AG09309 (cell line): ENCODE results near the gene RSPH1.

Experiments
- DNase-seq: peaks from one replicate; pipeline ENCODE4 v3.0.0-alpha.2; 2010; ENCODE audit warnings: low read depth
- H3K4me3 ChIP-seq: 2 replicates; pipeline ENCODE4 v1.5.1; 2011; ENCODE audit warnings: mild to moderate bottlenecking, low read depth, low read length, moderate library complexity; ENCODE audit not compliant: control insufficient read depth
- TF ChIP-seq, protein P1 (sequence below): IDR thresholded peaks from 2 replicates; pipeline ENCODE4 v1.5.1; 2011; ENCODE audit warnings: mild to moderate bottlenecking, low read depth, low read length, inconsistent platforms; ENCODE audit not compliant: insufficient read depth, control insufficient read depth; ENCODE audit errors: missing control alignments

The RSPH1 gene

DNA sequence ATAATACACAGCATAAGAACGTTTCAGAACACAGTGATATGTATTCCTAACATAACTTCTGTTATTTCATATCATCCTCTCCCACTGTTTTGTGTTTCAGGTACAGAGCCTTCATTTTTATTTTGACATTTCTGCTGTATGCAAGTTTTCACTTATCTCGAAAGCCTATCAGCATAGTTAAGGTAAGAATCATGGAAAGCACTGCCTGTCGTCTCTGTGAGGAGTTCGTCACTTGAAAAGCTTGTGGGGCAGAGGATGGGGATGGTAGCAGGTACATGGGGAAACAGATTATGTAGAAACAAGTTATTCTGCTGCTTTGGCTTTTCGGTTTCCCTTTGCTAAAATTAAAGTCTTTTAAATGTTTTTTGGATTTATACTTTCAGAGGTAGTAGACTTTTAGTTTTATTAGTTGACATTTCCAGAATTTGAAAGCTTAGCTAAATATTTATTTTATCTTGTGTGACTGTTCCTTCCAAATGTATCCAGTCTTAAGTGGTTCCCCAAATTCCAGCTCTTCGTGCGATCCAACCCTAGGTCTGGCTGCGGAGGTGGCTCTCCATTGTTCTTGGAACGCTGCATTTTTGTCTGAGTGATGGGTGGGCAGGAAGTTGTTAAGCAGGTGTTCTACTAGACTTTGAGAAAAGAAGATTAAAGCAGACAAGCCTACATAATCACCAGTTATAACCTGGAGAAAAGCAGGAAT is 29.8 kb upstream of the RSPH1 start:
- TF ChIP-seq, protein P1, sequence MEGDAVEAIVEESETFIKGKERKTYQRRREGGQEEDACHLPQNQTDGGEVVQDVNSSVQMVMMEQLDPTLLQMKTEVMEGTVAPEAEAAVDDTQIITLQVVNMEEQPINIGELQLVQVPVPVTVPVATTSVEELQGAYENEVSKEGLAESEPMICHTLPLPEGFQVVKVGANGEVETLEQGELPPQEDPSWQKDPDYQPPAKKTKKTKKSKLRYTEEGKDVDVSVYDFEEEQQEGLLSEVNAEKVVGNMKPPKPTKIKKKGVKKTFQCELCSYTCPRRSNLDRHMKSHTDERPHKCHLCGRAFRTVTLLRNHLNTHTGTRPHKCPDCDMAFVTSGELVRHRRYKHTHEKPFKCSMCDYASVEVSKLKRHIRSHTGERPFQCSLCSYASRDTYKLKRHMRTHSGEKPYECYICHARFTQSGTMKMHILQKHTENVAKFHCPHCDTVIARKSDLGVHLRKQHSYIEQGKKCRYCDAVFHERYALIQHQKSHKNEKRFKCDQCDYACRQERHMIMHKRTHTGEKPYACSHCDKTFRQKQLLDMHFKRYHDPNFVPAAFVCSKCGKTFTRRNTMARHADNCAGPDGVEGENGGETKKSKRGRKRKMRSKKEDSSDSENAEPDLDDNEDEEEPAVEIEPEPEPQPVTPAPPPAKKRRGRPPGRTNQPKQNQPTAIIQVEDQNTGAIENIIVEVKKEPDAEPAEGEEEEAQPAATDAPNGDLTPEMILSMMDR, result no peak
- no peak overlapping the region for H3K4me3 ChIP-seq
- no peak for DNase-seq

DNA sequence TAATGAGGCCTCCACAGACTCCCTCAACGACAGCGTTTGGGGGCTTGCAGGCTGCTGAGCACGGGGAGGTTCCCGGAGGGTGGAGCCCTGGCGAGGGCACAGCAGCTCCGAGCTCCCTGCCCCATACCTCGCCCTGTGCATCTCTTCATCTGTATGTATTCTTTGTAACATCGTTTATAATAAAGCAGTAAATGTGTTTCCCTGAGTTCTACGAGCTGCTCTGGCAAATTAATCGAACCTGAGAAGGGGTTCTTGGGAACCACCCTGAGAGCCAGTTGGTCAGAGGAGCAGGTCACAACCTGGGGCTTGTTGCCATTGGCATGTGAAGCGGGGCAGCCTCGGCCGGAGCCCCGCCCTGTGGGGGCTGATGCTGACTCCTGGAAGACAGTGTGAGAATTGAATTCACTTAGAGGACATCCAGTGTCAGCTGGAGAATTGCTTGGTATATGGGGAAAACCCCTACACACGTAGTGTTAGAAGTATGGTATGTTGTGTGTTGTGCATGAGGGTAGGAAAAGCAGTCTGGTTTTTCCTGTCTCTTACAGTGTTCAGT is 29.1 kb upstream of the RSPH1 start:
- TF ChIP-seq, protein P1, result no peak
- H3K4me3 ChIP-seq, result no peak overlapping the region
- no peak for DNase-seq

DNA sequence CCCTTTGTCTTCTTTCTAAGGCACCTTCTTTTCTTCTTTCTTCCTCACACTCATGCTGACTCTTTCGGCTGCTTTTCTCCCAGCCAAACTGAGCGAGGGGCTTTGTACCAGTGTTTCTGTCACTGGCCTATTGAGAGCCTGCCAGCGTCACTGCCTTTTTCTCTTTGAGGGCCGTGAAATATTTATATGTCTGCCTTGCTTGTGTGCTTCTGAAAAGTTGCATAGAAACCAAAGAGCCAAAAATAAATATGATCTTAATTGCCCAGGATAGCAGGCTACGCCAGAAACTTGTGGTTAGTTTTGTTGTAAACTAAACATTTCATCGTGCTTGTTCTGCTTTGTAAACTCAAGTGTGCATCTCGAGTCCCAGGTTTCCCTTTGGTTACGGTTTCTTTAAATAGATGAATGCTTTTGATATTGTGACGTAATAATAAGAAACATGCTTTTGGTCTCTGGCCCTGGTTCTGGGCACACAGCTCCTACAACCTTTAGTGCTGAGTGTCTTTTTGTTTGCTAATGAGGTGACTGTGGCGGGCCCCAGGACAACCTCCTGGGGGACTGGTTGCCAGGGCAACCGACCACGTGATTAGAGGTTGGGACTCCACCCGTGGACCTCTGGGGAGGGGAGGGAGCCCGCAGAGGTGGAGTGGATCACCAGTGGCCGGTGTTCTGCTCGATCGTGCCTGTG is 28.5 kb upstream of the RSPH1 start:
- TF ChIP-seq, protein P1, result no peak

DNA sequence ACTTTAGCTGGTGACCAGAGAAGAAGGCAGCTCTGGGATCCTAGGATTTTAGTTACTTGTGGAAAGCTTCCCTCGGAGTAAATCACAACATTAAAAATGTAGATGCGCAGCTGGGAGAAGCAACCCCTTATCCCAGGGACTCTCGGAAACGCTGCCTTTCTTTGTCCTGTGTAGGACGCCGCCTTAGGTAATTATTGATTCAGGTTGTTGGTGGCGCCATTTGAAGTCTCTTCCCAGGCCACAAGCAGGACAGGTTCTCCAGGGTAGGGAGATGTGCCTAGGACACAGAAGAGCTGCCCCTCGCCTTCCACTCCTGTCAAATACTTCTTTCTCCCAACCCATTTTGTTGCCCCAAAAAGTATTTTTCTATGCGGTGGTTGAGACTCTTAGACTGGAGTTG is 27.9 kb upstream of the RSPH1 start:
- no peak for DNase-seq
- no peak overlapping the region for H3K4me3 ChIP-seq
- TF ChIP-seq, protein P1, result no peak

More for the DNA sequence above, 28.5 kb upstream of the RSPH1 start:
- no peak overlapping the region for H3K4me3 ChIP-seq
- DNase-seq, result peak; percentile 10

DNA sequence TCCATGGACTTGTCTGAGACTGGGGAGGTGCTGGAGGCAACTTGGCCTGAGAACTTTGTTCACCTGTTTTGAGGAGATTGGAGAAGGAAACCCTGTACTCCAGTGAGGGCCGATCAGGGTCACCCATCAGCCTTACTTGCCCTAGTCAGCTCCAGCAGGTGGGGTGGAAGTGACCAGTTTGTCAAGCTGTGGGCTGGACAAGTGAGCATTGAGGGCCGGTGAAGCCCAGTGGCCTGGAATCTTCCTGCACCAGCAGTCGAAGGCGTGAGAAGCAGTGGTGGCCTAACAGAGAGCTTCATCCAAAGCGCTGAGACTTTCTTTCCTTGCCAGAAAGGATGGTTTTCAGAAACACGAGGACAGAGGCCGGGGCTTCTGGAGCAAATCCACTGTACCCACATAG is 27.2 kb upstream of the RSPH1 start:
- TF ChIP-seq, protein P1, result no peak
- no peak for DNase-seq
- H3K4me3 ChIP-seq, result no peak overlapping the region

DNA sequence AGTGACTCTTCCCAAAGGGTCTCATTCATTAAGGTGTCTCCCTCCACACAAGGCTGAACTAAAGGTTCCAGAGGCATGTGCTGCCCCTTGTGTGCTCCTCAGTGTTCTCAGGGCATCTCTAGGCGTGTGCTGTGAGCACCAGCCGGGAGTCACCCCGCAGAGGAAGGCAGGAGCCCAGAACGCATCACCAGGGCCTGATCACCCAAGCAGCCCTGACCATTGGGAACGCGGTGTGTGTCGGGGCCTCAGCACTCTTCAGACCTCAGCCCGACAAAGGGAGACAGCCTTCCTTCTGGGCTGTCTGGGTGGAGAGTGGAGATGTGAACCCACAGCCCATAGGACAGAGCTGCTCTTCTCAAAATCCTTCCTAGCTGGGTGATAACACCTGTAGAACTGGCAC is 26.7 kb upstream of the RSPH1 start:
- DNase-seq, result no peak
- H3K4me3 ChIP-seq, result no peak overlapping the region
- TF ChIP-seq, protein P1, result no peak
